Measurements from ENCODE around the gene FAM111A. TPM values are rescaled to one million over a fixed set of nuclear protein-coding genes. Genes with fewer than 3 reads are reported as not detected.

The FAM111A gene
- polyA plus RNA-seq, 2 of the 4 experiments (the other 2 are of a cell fraction): 13.4 to 21.8 TPM

GRCh38 chr11:59137190-59137589, 5.5 kb upstream of the FAM111A start:
- DNase-seq (ENCODE audit: low read depth in 1 of 2, low spot score in 1 of 2): no peak
- no peak for FAIRE-seq
- Histone ChIP-seq H3K27ac (no peak overlapping the region), H3K9me3 (peaks cover 7% of the 10 kb centered on the region; the same call in 2 of the 3 replicates), H3K4me3 (no peak overlapping the region), H3K4me1 (peaks cover 6% of the 10 kb centered on the region; the same call in 1 of the 3 replicates), H3K4me2 (no peak overlapping the region)
- CTCF ChIA-PET: interaction anchor here (1.0 to 2.1 kb wide), 3 partner anchors 10 to 237 kb away, joined by 3 to 15 read pairs (median 4); no protein-coding TSS in a partner anchor
- POLR2A ChIA-PET: no interaction called here
- no peak for ATAC-seq
- TF ChIP-seq MAFK (IDR thresholded peaks at IDR 0.05; ENCODE audit: partially characterized antibody) (no peak), KDM1A (IDR thresholded peaks at IDR 0.05; ENCODE audit: low read depth) (no peak), JUNB (IDR thresholded peaks at IDR 0.05) (no peak), HOXB13 (CRISPR knock-in tag; IDR thresholded peaks at IDR 0.05; ENCODE audit: low read depth) (no peak), CEBPB (IDR thresholded peaks at IDR 0.05) (no peak), ESRRA (IDR thresholded peaks at IDR 0.05; ENCODE audit: borderline replicate concordance, low read length) (no peak), GATA3 (IDR thresholded peaks at IDR 0.05; ENCODE audit: borderline replicate concordance) (no peak), MYC (IDR thresholded peaks at IDR 0.05; ENCODE audit: borderline replicate concordance, low read length) (no peak), RCOR1 (IDR thresholded peaks at IDR 0.05; ENCODE audit: low read depth, low read length) (no peak), NR3C1 (IDR thresholded peaks at IDR 0.05) (no peak), NPAS2 (CRISPR knock-in tag; IDR thresholded peaks at IDR 0.05; ENCODE audit: borderline replicate concordance) (no peak), RAD21 (conservative IDR thresholded peaks at IDR 0.05 in 1 of 2, IDR thresholded peaks at IDR 0.05 in 1 of 2) (no peak), REST (IDR thresholded peaks at IDR 0.05) (no peak), FOXS1 (CRISPR knock-in tag; IDR thresholded peaks at IDR 0.05) (no peak), CBX8 (IDR thresholded peaks at IDR 0.05) (no peak), HEYL (CRISPR knock-in tag; IDR thresholded peaks at IDR 0.05) (no peak), TP53 (CRISPR knock-in tag; IDR thresholded peaks at IDR 0.05) (no peak)
- TF ChIP-seq, protein P1, sequence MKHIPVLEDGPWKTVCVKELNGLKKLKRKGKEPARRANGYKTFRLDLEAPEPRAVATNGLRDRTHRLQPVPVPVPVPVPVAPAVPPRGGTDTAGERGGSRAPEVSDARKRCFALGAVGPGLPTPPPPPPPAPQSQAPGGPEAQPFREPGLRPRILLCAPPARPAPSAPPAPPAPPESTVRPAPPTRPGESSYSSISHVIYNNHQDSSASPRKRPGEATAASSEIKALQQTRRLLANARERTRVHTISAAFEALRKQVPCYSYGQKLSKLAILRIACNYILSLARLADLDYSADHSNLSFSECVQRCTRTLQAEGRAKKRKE (CRISPR knock-in tag; IDR thresholded peaks at IDR 0.05; ENCODE audit: low read depth): no peak
- TF ChIP-seq, protein P2, sequence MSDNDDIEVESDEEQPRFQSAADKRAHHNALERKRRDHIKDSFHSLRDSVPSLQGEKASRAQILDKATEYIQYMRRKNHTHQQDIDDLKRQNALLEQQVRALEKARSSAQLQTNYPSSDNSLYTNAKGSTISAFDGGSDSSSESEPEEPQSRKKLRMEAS (IDR thresholded peaks at IDR 0.05): no peak
- 90% methylated on average over 17 of the region's 17 CpGs for WGBS (ENCODE audit: missing lambda C conversion rate)

GRCh38 chr11:59138643-59139042, 4.0 kb upstream of the FAM111A start:
- WGBS (ENCODE audit: missing lambda C conversion rate): 88% methylated on average over 2 of the region's 2 CpGs
- CTCF ChIA-PET: interaction anchor here (0.9 kb wide), 1 partner anchor 9 kb away, joined by 3 read pairs; no protein-coding TSS in a partner anchor
- no peak for FAIRE-seq
- Histone ChIP-seq H3K4me2 (no peak overlapping the region), H3K4me3 (no peak overlapping the region), H3K9me3 (no peaks in the 10 kb centered on the region), H3K27ac (no peak overlapping the region), H3K4me1 (peaks cover 8% of the 10 kb centered on the region)
- POLR2A ChIA-PET: no interaction called here
- ATAC-seq: no peak
- no peak for DNase-seq (ENCODE audit: low read depth in 1 of 2, low spot score in 1 of 2)
- TF ChIP-seq E2F6 (IDR thresholded peaks at IDR 0.05; ENCODE audit: borderline replicate concordance, low read depth): no peak
- TF ChIP-seq HOXB13 (CRISPR knock-in tag; IDR thresholded peaks at IDR 0.05; ENCODE audit: low read depth): no peak
- no peak for TF ChIP-seq POLR2AphosphoS2 (conservative IDR thresholded peaks at IDR 0.05; ENCODE audit: low read length)
- TF ChIP-seq, protein P3, sequence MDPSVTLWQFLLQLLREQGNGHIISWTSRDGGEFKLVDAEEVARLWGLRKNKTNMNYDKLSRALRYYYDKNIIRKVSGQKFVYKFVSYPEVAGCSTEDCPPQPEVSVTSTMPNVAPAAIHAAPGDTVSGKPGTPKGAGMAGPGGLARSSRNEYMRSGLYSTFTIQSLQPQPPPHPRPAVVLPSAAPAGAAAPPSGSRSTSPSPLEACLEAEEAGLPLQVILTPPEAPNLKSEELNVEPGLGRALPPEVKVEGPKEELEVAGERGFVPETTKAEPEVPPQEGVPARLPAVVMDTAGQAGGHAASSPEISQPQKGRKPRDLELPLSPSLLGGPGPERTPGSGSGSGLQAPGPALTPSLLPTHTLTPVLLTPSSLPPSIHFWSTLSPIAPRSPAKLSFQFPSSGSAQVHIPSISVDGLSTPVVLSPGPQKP (IDR thresholded peaks at IDR 0.05; ENCODE audit: low read depth, low read length): no peak
- no peak for TF ChIP-seq ZC3H11A (IDR thresholded peaks at IDR 0.05)
- TF ChIP-seq GATA3 (IDR thresholded peaks at IDR 0.05; ENCODE audit: borderline replicate concordance): no peak
- TF ChIP-seq RARB (CRISPR knock-in tag; IDR thresholded peaks at IDR 0.05): no peak
- no peak for TF ChIP-seq HEYL (CRISPR knock-in tag; IDR thresholded peaks at IDR 0.05)
- TF ChIP-seq ZSCAN20 (CRISPR knock-in tag; IDR thresholded peaks at IDR 0.05): no peak
- no peak for TF ChIP-seq KDM5A (IDR thresholded peaks at IDR 0.05)
- no peak for TF ChIP-seq HOXA7 (CRISPR knock-in tag; IDR thresholded peaks at IDR 0.05)
- TF ChIP-seq NR3C1 (IDR thresholded peaks at IDR 0.05): no peak
- no peak for TF ChIP-seq MAZ (IDR thresholded peaks at IDR 0.05; ENCODE audit: borderline replicate concordance, low read depth, low read length)
- no peak for TF ChIP-seq JUNB (IDR thresholded peaks at IDR 0.05)
- TF ChIP-seq ZNF302 (CRISPR knock-in tag; IDR thresholded peaks at IDR 0.05): no peak
- no peak for TF ChIP-seq FOXS1 (CRISPR knock-in tag; IDR thresholded peaks at IDR 0.05)
- TF ChIP-seq JUN (IDR thresholded peaks at IDR 0.05): no peak
- TF ChIP-seq RNF2 (IDR thresholded peaks at IDR 0.05; ENCODE audit: borderline replicate concordance, low read depth): no peak
